GM13977 (cell line): ENCODE measurements around the gene KIF26B.

Source experiments
- DNase-seq: peaks from one replicate; pipeline ENCODE4 v3.0.0; 2012; ENCODE audit warnings: low spot score
- in situ Hi-C: fragments of 300-500 bp; cut with MboI; formaldehyde crosslinking; loops from one replicate; pipeline ENCODE4 v1.12.0; 2022; ENCODE audit warnings: low sequenced_read_pairs, low pct_unique_long_range_greater_than_20kb, mixed read lengths, inconsistent platforms; ENCODE audit not compliant: unreplicated experiment
- TF ChIP-seq, protein P1 (sequence below): IDR thresholded peaks from 2 replicates; pipeline ENCODE4 v1.5.1; 2012; ENCODE audit warnings: mild to moderate bottlenecking, control low read depth; ENCODE audit not compliant: insufficient read depth; ENCODE audit errors: extremely low read depth, missing control alignments

Gene KIF26B

DNA sequence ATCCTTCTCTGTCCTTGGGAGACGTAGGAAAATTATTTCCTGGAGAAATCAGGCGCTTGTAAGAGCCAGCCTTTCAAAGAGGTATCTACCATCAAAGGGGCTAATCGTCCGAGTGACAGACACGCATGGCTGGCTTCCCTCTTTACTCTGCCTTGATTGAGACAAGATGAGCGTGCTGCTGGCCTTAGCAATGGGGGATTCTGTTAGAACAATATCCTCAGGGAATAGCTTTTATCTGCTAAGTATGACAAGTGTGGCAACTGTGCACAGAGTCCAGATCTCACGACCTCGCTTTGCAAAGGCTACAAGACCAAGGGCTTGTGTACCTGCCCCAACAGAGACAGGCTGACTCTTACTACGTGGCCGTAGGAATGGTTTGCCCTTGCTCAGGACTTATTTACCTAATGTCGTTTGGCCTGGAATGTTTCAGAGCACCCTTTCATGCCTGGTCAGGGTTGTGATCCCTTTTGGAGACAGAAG is 417.1 kb downstream of the KIF26B start:
- no peak for DNase-seq
- in situ Hi-C loops: no loop called here
- TF ChIP-seq, protein P1, sequence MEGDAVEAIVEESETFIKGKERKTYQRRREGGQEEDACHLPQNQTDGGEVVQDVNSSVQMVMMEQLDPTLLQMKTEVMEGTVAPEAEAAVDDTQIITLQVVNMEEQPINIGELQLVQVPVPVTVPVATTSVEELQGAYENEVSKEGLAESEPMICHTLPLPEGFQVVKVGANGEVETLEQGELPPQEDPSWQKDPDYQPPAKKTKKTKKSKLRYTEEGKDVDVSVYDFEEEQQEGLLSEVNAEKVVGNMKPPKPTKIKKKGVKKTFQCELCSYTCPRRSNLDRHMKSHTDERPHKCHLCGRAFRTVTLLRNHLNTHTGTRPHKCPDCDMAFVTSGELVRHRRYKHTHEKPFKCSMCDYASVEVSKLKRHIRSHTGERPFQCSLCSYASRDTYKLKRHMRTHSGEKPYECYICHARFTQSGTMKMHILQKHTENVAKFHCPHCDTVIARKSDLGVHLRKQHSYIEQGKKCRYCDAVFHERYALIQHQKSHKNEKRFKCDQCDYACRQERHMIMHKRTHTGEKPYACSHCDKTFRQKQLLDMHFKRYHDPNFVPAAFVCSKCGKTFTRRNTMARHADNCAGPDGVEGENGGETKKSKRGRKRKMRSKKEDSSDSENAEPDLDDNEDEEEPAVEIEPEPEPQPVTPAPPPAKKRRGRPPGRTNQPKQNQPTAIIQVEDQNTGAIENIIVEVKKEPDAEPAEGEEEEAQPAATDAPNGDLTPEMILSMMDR: no peak

DNA sequence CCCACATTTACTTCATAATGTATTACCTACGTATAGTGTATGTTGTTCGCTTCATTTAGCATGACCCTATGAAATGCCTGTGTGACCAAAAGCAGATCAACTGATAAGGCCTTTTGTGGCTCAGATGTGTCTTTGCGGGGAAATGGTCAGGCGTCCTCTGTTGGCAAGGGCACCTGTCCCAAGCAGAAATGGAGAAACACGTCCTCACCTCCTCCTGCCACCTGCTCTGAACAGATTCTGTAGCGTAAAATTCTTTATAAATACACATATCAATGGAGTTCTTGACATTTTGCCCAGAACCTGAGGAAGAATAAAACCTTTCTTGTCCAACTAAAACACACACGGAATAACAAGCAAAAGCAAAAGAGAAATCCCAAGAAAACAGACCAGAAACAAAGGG is 417.9 kb downstream of the KIF26B start:
- in situ Hi-C loops: no loop called here
- no peak for DNase-seq
- TF ChIP-seq, protein P1: no peak

DNA sequence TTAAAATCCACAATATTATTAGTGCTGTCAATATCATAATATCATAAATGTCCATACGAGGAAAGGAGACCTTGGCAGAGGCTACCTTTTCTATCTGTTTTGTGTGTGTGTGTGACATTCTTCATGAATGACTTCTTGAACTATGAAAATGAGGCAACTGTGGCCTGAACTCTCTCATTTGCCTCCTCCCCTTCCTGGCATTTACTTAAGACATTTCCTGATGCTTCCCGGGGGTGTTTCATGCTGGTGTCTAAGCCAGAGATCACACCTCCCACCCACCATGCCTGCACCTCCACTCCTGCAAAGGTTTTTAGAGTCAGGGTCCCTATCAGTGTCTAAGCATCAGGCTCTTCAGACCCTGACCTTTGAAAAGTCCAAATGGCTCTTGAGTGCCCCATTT is 420.9 kb downstream of the KIF26B start:
- TF ChIP-seq, protein P1: no peak
- no peak for DNase-seq
- in situ Hi-C loops: no loop called here

DNA sequence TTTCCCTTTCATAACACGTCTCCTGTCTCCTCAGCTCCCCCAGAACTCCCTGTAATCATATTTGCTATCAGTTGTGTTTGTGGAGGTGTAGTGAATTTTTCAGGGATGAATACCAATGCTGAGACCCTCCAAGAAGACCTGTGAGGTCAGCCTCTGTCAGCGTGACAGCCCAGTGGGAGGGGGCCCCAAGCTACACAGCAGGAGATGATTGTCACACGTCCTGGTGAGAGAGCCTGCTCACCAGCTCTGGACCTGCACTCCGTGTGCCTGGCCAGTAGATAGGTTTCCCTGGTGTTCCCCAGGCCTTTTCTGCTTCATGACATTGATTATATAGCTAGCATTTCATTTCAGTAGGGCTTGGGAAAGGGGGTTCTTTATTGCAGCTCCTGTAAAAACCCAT is 421.5 kb downstream of the KIF26B start:
- TF ChIP-seq, protein P1: no peak
- DNase-seq: no peak
- in situ Hi-C loops: no loop called here

DNA sequence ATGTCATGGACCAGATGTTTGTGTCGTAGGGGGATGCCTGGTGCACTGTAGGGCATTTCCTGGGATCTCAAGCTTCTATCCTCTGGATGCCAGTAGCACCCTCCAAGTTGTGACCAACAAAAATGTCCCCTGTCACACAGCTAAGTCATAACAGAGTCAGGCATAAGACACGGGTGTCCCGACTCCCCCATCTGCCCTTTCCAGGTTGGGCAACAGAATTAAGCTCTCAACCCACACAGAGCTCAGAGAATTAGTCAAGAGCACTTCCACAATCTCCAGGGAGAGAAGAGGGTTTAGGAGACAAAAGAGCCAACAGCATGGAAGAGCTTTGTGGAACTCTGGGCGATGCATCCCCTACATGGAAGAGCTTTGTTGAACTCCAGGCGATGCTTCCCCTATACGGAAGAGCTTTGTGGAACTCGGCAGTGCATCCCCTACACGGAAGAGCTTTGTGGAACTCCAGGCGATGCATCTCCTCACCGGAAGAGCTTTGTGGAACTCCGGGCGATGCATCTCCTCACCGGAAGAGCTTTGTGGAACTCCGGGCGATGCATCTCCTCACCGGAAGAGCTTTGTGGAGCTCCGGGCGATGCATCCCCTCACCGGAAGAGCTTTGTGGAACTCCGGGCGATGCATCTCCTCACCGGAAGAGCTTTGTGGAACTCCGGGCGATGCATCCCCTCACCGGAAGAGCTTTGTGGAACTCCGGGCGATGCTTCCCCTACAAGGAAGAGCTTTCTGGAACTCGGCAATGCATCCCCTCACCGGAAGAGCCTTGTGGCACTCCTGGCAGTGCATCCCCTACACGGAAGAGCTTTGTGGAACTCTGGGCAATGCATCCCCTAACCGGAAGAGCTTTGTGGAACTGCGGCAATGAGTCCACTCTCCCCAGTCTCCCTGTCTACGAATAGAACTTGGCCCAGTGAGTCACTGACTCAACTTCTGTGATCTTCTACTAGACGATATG is 422.7 kb downstream of the KIF26B start:
- no peak for DNase-seq
- in situ Hi-C loops: no loop called here
- TF ChIP-seq, protein P1: no peak

DNA sequence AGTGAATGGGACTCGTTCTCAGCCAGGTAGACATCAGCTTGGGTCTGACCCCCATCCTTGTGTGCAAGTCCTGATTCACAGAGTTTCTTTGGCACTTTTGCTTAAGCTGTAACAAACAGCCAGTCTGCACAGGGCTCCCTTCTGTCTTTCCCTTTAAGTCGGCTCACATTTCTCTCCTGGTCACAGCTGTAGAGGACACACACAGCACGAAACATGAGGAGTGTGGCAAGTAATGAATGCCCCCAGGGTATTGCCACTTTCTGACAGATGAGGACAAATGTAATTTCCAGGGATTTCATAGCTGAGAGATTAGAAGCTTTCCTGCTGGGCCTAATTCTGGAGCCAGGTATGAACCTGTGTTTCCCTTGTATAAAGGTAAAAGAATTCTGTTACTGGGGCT is 423.5 kb downstream of the KIF26B start:
- in situ Hi-C loops: no loop called here
- DNase-seq: no peak
- TF ChIP-seq, protein P1: no peak
